M059J (cell line): ENCODE results near the gene LARP6. TPM values are rescaled to one million over a fixed set of nuclear protein-coding genes. Genes with fewer than 3 reads are reported as not detected.
"Not testable (repeated sequence)": the region's sequence is repeated elsewhere in the genome, so short reads cannot be mapped to it uniquely, and the experiment has no call there.

ENCODE experiments used
- DNase-seq: peaks from one replicate; pipeline ENCODE4 v3.0.0-alpha.2; 2012; ENCODE audit warnings: low read depth
- total RNA-seq: library from RNA; depleted of rRNA; stranded (reverse); fragments of >200 nt; shearing (Covaris generic); gene quantifications from 2 replicates; pipeline ENCODE4 v1.2.3, GENCODE V29; 2014

LARP6 gene
- total RNA-seq, 1 experiment from 2014 or later = 58.3 TPM

GRCh38 chr15:70859322-70859908 is 5.5 kb upstream of the LARP6 start:
- no peak for DNase-seq

- not testable (repeated sequence) for DNase-seq
Observed at GRCh38 chr15:70858614-70859321, 4.8 kb upstream of the LARP6 start.

- DNase-seq = no peak
Observed at GRCh38 chr15:70857562-70858285, 3.8 kb upstream of the LARP6 start.

GRCh38 chr15:70856884-70857561 is 3.1 kb upstream of the LARP6 start:
- peak; percentile 95 for DNase-seq

GRCh38 chr15:70856177-70856883 is 2.4 kb upstream of the LARP6 start:
- DNase-seq = peak; percentile 25

GRCh38 chr15:70855764-70856163 is 1.8 kb upstream of the LARP6 start:
- DNase-seq = no peak

- DNase-seq = peak; percentile 62
Observed at GRCh38 chr15:70854666-70854976, 664 bp upstream of the LARP6 start.

GRCh38 chr15:70853318-70853972 is 512 bp downstream of the LARP6 start:
- peak; percentile 62 for DNase-seq

- DNase-seq = peak; percentile 78
Observed at GRCh38 chr15:70852501-70853317, 1.2 kb downstream of the LARP6 start.

GRCh38 chr15:70851889-70852288 is 2.1 kb downstream of the LARP6 start:
- DNase-seq = no peak

GRCh38 chr15:70845602-70846360 is 8.2 kb downstream of the LARP6 start:
- DNase-seq = no peak

- DNase-seq = no peak
Observed at GRCh38 chr15:70837476-70837875, 16.5 kb downstream of the LARP6 start.

- no peak for DNase-seq
Observed at GRCh38 chr15:70835841-70836240, 18.1 kb downstream of the LARP6 start.

GRCh38 chr15:70835415-70835814 is 18.5 kb downstream of the LARP6 start:
- no peak for DNase-seq

GRCh38 chr15:70834999-70835398 is 19.0 kb downstream of the LARP6 start:
- DNase-seq = no peak

GRCh38 chr15:70833861-70834765 is 19.8 kb downstream of the LARP6 start:
- peak; percentile 79 for DNase-seq

- DNase-seq = no peak
Observed at GRCh38 chr15:70833422-70833821, 20.5 kb downstream of the LARP6 start.

- no peak for DNase-seq
Observed at GRCh38 chr15:70832176-70832575, 21.8 kb downstream of the LARP6 start.
